Adipocyte (in vitro differentiated cells): ENCODE results near the gene LFNG.

Source experiments
- DNase-seq: peaks from one replicate; pipeline ENCODE4 v3.0.0-alpha.2; 2015; ENCODE audit warnings: low read depth
- H3K27me3 ChIP-seq: replicated peaks from 2 replicates; pipeline ENCODE4 v1.7.0; 2013; ENCODE audit warnings: mild to moderate bottlenecking, low read length, moderate library complexity; ENCODE audit not compliant: control insufficient read depth, insufficient read depth
- H3K36me3 ChIP-seq: 2 replicates; pipeline ENCODE4 v1.7.0; 2013; ENCODE audit warnings: low read length, mild to moderate bottlenecking, moderate library complexity; ENCODE audit not compliant: control insufficient read depth, insufficient read depth, severe bottlenecking
- H3K4me1 ChIP-seq: 2 replicates; pipeline ENCODE4 v1.7.0; 2013; ENCODE audit warnings: mild to moderate bottlenecking, low read length, moderate library complexity; ENCODE audit not compliant: control insufficient read depth, insufficient read depth
- H3K4me3 ChIP-seq: 2 replicates; pipeline ENCODE4 v1.7.0; 2013; ENCODE audit warnings: mild to moderate bottlenecking, low read length, moderate library complexity
- H3K9ac ChIP-seq: 2 replicates; pipeline ENCODE4 v1.7.0; 2013; ENCODE audit warnings: mild to moderate bottlenecking, low read length, moderate library complexity
- H3K9me3 ChIP-seq: 2 replicates; pipeline ENCODE4 v1.7.0; 2013; ENCODE audit warnings: mild to moderate bottlenecking, low read length, moderate library complexity; ENCODE audit not compliant: control insufficient read depth

The LFNG gene

DNA sequence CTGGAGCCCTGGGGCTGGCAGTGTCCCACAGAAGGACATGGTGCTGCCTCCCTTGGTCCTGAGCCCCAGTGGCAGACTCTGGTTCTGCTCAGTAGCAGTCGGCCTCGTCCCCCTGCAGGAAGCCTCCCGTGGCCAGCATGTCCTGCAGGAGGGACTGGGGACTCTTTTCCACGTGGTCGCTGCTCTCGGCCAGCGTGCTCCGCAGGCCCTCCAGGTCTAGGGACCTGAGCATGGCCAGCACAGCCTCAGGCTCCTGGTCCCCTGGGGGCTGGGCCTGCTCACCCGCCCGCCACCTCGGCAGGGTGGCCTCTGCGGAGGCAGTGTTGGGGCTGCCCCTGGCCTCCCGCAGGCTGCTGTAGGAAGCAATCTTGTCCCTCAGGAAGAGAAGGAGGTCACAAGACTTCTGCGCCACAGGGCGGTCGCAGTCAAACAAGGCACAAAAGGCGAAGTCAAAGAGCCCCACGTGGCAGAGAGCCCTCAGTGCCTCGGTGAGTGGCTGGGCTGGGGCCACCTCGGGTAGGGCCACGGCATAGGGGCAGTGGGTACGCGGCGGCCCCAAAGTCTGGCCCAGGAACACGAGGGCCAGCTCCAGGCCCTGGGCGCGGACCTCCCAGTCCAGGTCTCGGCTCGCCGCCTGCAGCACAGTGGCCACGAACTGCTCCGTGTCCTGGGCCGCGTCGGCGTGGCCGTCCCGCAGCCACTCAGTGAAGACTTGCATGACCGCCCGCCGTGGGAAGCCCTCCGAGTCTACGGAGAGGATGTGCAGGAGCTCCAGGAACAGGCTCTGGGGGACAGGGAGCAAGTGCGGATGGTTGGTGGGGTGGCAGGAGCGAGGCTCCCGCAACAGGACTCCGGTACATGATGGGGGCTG, 18.6 kb downstream of the LFNG start:
- H3K27me3 ChIP-seq, result no peaks in the 10 kb centered on the region
- H3K9ac ChIP-seq, result no peak overlapping the region
- no peak overlapping the region for H3K4me3 ChIP-seq
- H3K36me3 ChIP-seq, result peaks cover 39% of the 10 kb centered on the region
- H3K9me3 ChIP-seq, result no peaks in the 10 kb centered on the region
- DNase-seq, result no peak
- no peaks in the 10 kb centered on the region for H3K4me1 ChIP-seq

- H3K36me3 ChIP-seq, result peaks cover 48% of the 10 kb centered on the region
Measured at GRCh38 chr7:2539031-2539911, 19.7 kb downstream of the LFNG start.

DNA sequence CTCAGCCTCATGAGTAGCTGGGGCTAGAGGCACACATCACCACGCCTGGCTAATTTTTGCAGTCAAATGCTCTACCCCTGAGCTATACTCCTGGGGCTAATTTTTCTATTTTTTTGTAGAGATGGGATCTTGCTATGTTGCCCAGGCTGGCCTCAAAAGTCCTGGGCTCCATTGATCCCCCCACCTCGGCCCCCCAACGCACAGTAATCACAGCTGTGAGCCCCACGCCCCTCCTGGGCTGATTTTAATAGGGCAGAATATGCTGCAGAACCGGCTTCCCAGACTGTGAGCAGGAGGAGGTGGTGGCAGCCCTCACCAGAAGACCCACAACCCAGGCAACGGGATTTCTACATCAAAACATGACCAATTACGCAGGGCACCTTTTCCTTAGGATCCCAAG, 20.6 kb downstream of the LFNG start:
- H3K27me3 ChIP-seq, result no peaks in the 10 kb centered on the region
- H3K9me3 ChIP-seq, result no peaks in the 10 kb centered on the region
- peaks cover 54% of the 10 kb centered on the region for H3K36me3 ChIP-seq
- no peak for DNase-seq
- no peak overlapping the region for H3K4me3 ChIP-seq
- no peaks in the 10 kb centered on the region for H3K4me1 ChIP-seq
- H3K9ac ChIP-seq, result no peak overlapping the region

More at GRCh38 chr7:2539031-2539911, 19.7 kb downstream of the LFNG start:
- Histone ChIP-seq H3K9me3 (no peaks in the 10 kb centered on the region), H3K4me1 (no peaks in the 10 kb centered on the region), H3K4me3 (no peak overlapping the region), H3K9ac (no peak overlapping the region), H3K27me3 (no peaks in the 10 kb centered on the region)
- DNase-seq, result no peak

DNA sequence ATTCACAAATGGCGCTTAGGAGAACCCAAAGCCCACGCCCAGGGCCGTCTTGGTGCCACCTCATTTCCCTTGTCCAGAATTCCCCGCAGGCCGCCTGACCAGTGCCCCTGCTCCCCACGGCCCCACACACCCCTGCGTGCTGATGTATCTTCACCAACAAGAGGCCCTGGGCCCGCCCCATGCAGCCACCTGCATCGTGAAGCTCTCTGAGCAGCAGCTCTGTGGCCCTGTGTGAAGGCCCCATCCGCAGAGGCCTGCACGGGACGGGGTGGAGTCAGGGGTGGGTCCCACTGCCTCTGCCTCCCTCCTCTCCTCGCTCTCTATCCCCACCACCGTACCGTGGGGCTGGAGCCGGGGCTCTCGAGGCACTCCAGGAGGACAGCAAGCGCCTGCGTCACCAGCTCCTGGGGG, 21.1 kb downstream of the LFNG start:
- no peak for DNase-seq
- H3K4me1 ChIP-seq, result no peaks in the 10 kb centered on the region
- H3K27me3 ChIP-seq, result no peaks in the 10 kb centered on the region
- no peaks in the 10 kb centered on the region for H3K9me3 ChIP-seq
- H3K36me3 ChIP-seq, result peaks cover 56% of the 10 kb centered on the region
- H3K4me3 ChIP-seq, result no peak overlapping the region
- no peak overlapping the region for H3K9ac ChIP-seq

DNA sequence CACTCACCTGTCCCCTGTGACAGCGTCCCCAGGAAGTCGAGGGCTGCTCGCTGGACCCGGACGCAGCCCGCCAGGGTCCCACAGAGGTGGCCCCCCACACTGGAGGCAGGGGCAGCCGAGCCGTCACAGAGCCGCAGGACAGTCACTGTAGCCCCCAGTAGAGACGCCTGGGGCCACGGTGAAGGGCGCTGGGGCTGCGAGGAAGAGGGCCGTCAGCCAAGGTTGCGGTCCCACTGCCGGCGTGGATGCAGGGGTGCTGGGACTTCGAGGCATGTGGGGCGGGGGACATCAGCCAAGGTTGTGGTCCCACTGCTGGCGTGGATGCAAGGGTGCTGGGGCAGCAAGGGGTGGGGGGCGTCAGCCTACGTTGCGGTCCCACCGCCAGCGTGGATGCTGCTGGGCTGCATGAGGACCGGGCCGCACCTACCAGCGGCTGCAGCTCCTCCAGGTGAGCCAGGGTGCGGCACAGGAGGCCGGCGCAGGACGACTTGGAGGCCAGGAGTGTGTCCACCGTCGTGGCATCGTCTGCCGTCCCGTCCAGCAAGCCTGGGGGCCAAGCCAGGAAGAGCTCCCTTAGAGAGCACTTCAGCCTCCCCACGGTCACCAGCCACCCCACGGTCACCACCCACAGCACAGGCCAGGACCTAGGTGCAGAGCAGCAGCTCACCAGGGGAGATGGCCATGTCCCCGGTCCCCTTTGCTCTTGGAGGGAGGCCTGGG, 21.9 kb downstream of the LFNG start:
- DNase-seq, result no peak
- H3K36me3 ChIP-seq, result peaks cover 62% of the 10 kb centered on the region

DNA sequence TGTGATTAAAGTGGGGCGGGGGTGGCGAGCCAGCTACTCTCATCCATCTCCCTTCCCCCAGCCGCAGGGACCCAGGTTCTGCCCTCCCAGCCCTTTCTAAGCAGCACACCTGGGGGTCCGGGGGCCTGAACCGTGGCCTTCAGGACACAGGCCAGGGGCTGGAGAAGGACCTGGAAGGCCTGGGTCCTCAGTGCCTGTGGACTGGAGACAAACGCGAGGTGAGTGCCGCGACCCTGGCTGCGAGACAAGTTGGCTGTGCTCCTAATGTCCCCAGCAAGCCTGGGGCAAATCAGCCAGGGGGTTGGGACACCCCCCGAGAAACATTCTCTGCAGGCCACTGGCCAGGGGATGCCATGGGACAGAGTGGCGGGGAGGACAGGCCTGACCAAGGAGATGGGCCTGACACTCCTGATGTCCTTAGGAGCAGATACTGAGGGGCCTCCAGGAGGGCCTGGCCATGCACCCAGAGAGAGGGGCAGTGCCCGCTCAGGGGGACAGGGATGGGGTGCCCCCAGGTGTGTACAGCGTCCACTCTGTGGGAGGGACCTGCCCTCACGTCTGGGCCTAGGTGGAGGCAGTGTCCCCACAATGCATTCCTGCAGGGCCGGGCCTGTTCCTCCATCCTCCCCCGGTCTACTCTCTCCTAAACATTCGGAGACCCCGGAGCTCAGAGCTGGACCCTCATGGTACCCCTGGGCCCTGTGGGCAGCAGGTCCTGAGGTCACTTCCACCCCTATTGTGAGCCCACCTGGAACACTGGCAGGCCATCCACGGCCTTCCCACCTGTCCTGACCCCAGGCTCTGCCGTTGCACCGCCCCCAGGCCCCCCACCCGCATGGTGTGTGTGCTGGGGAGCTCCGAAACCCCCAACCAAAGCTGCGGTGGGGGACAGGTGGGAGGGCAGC, 22.7 kb downstream of the LFNG start:
- Histone ChIP-seq H3K36me3 (peaks cover 69% of the 10 kb centered on the region), H3K4me3 (no peak overlapping the region), H3K9me3 (no peaks in the 10 kb centered on the region), H3K9ac (no peak overlapping the region), H3K4me1 (no peaks in the 10 kb centered on the region), H3K27me3 (no peaks in the 10 kb centered on the region)
- DNase-seq, result no peak

More for the DNA sequence above, 21.9 kb downstream of the LFNG start:
- Histone ChIP-seq H3K9ac (no peak overlapping the region), H3K9me3 (no peaks in the 10 kb centered on the region), H3K4me3 (no peak overlapping the region), H3K27me3 (no peaks in the 10 kb centered on the region), H3K4me1 (no peaks in the 10 kb centered on the region)

DNA sequence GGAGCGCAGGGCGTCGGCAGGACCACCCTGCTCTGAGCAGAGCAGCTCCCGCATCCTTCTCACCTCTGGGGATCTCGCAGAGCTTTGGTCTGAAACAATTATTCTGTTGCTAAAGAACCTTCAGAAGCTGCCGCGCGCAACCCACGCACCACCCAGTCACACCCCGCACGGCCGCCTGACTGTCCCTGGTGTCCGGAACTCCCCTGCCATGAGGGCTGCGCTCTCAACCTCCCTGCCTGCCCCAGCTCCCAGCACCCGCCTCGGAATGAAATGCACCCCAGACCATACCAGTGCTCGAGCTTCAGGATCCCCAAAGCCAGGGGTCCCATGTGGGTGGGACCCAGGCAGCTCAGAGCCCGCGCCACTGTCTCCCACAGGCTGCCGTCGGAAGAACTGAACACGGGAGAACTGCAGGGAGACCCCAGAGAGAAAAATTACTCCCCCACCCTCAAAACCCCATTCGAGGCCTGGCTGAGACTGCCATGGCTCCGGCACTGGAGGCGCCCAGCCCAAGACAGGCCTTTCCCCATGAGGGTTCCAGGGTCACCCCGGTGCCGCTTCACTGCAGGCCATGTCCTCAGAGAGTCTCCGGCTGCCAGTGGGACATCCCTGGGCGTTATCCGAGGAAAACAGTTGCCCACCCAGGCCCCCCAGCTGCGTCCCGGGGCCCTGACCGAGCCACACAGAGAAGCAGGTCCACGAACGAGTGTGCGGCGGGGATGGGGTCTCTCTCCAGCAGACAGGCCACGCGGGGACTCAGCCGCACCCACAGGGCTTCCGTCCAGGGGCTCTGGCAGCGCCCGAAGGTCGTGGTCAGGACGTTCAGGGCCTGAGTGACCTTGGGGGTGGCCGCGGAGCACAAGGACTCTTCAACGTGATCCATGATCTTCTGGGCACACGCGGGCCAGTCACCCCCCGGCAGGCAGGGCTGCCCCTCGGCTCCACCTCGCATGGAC, 23.6 kb downstream of the LFNG start:
- DNase-seq, result no peak
- Histone ChIP-seq H3K9me3 (no peaks in the 10 kb centered on the region), H3K9ac (no peak overlapping the region), H3K27me3 (no peaks in the 10 kb centered on the region), H3K4me3 (no peak overlapping the region), H3K4me1 (no peaks in the 10 kb centered on the region), H3K36me3 (peaks cover 74% of the 10 kb centered on the region)

DNA sequence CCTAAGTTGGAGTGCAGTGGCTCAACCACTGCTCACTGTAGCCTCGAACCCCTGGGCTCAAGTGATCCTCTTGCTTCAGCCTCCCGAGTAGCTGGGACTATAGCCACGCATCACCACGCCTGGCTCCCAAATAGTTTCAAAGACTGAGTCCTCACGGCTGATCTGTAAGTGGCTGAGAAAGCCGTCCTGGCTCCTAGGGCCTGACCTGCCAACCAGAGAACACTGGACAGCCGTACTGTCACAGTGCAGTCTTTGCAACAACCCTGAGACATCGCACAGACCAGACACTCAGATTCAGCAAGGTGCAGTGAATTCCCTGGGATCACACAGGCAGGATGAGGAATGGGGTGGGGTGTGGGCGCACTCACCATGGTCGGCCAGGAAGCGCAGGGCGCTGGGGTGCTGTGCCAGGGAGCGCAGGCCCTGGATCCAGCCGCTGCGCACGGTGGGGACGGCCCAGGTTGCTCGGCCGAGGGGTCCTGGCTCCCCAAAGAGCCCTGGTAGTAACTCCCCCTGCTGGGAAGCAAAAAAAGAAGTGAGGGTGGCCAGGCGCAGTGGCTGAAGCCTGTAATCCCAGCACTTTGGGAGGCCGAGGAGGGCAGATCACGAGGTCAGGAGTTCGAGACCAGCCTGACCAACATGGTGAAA, 25.1 kb downstream of the LFNG start:
- H3K36me3 ChIP-seq, result peaks cover 71% of the 10 kb centered on the region
- H3K27me3 ChIP-seq, result no peaks in the 10 kb centered on the region
- H3K9me3 ChIP-seq, result no peaks in the 10 kb centered on the region
- no peak overlapping the region for H3K9ac ChIP-seq
- no peaks in the 10 kb centered on the region for H3K4me1 ChIP-seq
- no peak for DNase-seq
- no peak overlapping the region for H3K4me3 ChIP-seq

DNA sequence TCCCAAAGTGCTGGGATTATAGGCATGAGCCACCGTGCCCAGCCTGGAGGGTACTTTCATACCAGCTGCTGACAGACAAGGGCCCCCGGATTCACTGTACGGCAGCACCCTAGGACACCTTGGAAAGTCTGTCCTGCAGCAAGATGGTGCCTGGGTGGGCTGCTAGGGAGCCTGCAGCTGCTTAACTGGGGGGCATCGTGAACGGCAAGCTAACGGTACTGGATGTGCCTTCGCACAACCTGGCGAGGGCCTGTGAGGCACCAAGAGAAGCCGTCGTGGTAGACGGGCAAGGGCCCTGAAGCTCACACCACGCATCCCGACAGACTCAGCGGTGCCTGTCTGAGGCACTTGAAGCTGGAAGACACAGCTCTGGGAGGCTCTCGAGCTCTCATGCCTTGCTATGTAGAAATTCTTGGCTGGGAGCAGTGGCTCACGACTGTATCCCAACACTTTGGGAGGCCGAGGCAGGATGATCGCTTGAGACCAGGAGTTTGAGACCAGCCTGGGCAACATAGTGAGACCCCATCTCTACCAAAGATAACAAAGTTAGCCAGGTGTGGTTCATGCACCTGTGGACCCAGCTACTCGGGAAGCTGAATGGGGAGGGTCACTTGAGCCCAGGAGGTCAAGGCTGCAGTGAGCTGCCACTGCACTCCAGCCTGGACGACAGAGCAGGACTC, 26.3 kb downstream of the LFNG start:
- Histone ChIP-seq H3K9ac (no peak overlapping the region), H3K36me3 (peaks cover 65% of the 10 kb centered on the region), H3K4me1 (no peaks in the 10 kb centered on the region), H3K27me3 (no peaks in the 10 kb centered on the region), H3K4me3 (no peak overlapping the region), H3K9me3 (no peaks in the 10 kb centered on the region)
- no peak for DNase-seq
